NT2/D1 (cell line): ENCODE measurements around the gene HBQ1.
"Not testable (repeated sequence)": the region's sequence is repeated elsewhere in the genome, so short reads cannot be mapped to it uniquely, and the experiment has no call there.

Experiments used
- DNase-seq: peaks from one replicate; pipeline ENCODE4 v3.0.0-alpha.2; 2011; ENCODE audit warnings: low read depth, low spot score
- H3K27me3 ChIP-seq: 2 replicates; pipeline ENCODE4 v1.6.0; 2011; ENCODE audit warnings: mild to moderate bottlenecking; ENCODE audit not compliant: insufficient read length, insufficient read depth
- H3K36me3 ChIP-seq: 2 replicates; pipeline ENCODE4 v1.6.1; 2011; ENCODE audit warnings: mild to moderate bottlenecking, low read length, mixed read lengths; ENCODE audit not compliant: insufficient read depth, insufficient read length
- H3K4me1 ChIP-seq: 2 replicates; pipeline ENCODE4 v1.5.1; 2011; ENCODE audit not compliant: insufficient read depth, insufficient read length
- H3K4me3 ChIP-seq: 2 replicates; pipeline ENCODE4 v1.5.1; 2011; ENCODE audit warnings: low read depth; ENCODE audit not compliant: insufficient read length
- H3K9ac ChIP-seq: 2 replicates; pipeline ENCODE4 v1.6.0; 2011; ENCODE audit warnings: low read depth; ENCODE audit not compliant: insufficient read length
- H3K9me3 ChIP-seq: 2 replicates; pipeline ENCODE4 v1.5.1; 2011; ENCODE audit warnings: mild to moderate bottlenecking, low read length; ENCODE audit not compliant: insufficient read depth
- SUZ12 ChIP-seq: IDR thresholded peaks from 2 replicates; pipeline ENCODE4 v1.6.1; 2011; ENCODE audit not compliant: insufficient read length, insufficient read depth; ENCODE audit errors: extremely low read depth
- YY1 ChIP-seq: IDR thresholded peaks from 2 replicates; pipeline ENCODE4 v1.6.1; 2011; ENCODE audit not compliant: insufficient read length, insufficient read depth
- ZNF274 ChIP-seq: IDR thresholded peaks from 2 replicates; pipeline ENCODE4 v1.6.1; 2011; ENCODE audit warnings: mild to moderate bottlenecking, low read depth, low read length

HBQ1 gene

GRCh38 chr16:170788-171187, 9.5 kb upstream of the HBQ1 start:
- no peak for DNase-seq
- Histone ChIP-seq H3K4me1 (peaks cover 14% of the 10 kb centered on the region), H3K9me3 (no peaks in the 10 kb centered on the region), H3K4me3 (no peak overlapping the region), H3K27me3 (peaks cover 80% of the 10 kb centered on the region), H3K36me3 (no peaks in the 10 kb centered on the region), H3K9ac (no peak overlapping the region)
- no peak for TF ChIP-seq SUZ12
- TF ChIP-seq ZNF274: no peak
- no peak for TF ChIP-seq YY1

GRCh38 chr16:172374-172941, 7.8 kb upstream of the HBQ1 start, which contains the start of gene HBA2:
Gene HBA2, plus strand, starts transcription at chr16:172876. Its CDS starts 37 bp downstream, at chr16:172913.
- DNase-seq: not testable (repeated sequence)
- H3K27me3 ChIP-seq: peaks cover 73% of the 10 kb centered on the region

GRCh38 chr16:173211-173854, 6.9 kb upstream of the HBQ1 start:
- not testable (repeated sequence) for H3K4me1 ChIP-seq, DNase-seq, H3K9ac ChIP-seq, H3K36me3 ChIP-seq, H3K9me3 ChIP-seq, H3K4me3 ChIP-seq
- peaks cover 73% of the 10 kb centered on the region for H3K27me3 ChIP-seq

More at GRCh38 chr16:172374-172941, 7.8 kb upstream of the HBQ1 start, which contains the start of gene HBA2:
- not testable (repeated sequence) for H3K4me3 ChIP-seq, H3K4me1 ChIP-seq, H3K9ac ChIP-seq, H3K36me3 ChIP-seq, H3K9me3 ChIP-seq

- H3K9ac ChIP-seq, H3K36me3 ChIP-seq, H3K9me3 ChIP-seq, DNase-seq, H3K4me1 ChIP-seq, H3K4me3 ChIP-seq: not testable (repeated sequence)
- peaks cover 71% of the 10 kb centered on the region for H3K27me3 ChIP-seq
Measured at GRCh38 chr16:173928-174769, 6.1 kb upstream of the HBQ1 start.

GRCh38 chr16:175011-175949, 5.0 kb upstream of the HBQ1 start:
- no peak overlapping the region for H3K4me3 ChIP-seq
- peaks cover 6% of the 10 kb centered on the region for H3K4me1 ChIP-seq
- no peaks in the 10 kb centered on the region for H3K9me3 ChIP-seq
- H3K27me3 ChIP-seq: peaks cover 78% of the 10 kb centered on the region
- no peak overlapping the region for H3K9ac ChIP-seq
- no peak for DNase-seq
- no peaks in the 10 kb centered on the region for H3K36me3 ChIP-seq
- TF ChIP-seq YY1 (no peak), ZNF274 (no peak), SUZ12 (no peak)

GRCh38 chr16:176006-176405, 4.3 kb upstream of the HBQ1 start:
- not testable (repeated sequence) for H3K36me3 ChIP-seq, H3K4me1 ChIP-seq, H3K9ac ChIP-seq, H3K4me3 ChIP-seq, DNase-seq, H3K9me3 ChIP-seq
- H3K27me3 ChIP-seq: peaks cover 72% of the 10 kb centered on the region

GRCh38 chr16:176477-177382, 3.5 kb upstream of the HBQ1 start, which contains the start of gene HBA1:
Gene HBA1, plus strand, starts transcription at chr16:176680. Its CDS starts 37 bp downstream, at chr16:176717.
- not testable (repeated sequence) for DNase-seq, H3K9ac ChIP-seq, H3K36me3 ChIP-seq, H3K4me1 ChIP-seq, H3K9me3 ChIP-seq, H3K4me3 ChIP-seq
- H3K27me3 ChIP-seq: peaks cover 65% of the 10 kb centered on the region
